Liver (tissue), 3 donors: Measurements from ENCODE around the gene CACNA1B.

Experiments
- RXRA ChIP-seq, 2 donors: IDR thresholded peaks; 2 replicates each; pipeline ENCODE4 v1.6.1; 2017 to 2018; ENCODE audit warnings: antibody characterized with exemption in 2 of 2, mild to moderate bottlenecking in 1 of 2
- TF ChIP-seq, protein P1 (sequence below): fragments of 150-350 bp; IDR thresholded peaks from 2 replicates; pipeline ENCODE4 v1.5.1; 2017; ENCODE audit warnings: improper control_type of control experiment, low read depth, low read length; ENCODE audit not compliant: missing input control
- TF ChIP-seq, protein P2 (sequence below): IDR thresholded peaks from 2 replicates; pipeline ENCODE4 v1.6.1; 2016; ENCODE audit warnings: antibody characterized with exemption, mild to moderate bottlenecking
- TF ChIP-seq, protein P3 (sequence below): IDR thresholded peaks from 2 replicates; pipeline ENCODE4 v1.6.1; 2016; ENCODE audit warnings: antibody characterized with exemption
- TF ChIP-seq, protein P4 (sequence below): IDR thresholded peaks from 2 replicates; pipeline ENCODE4 v1.6.1; 2016; ENCODE audit warnings: antibody characterized with exemption
- donor health status: healthy.
- donor health status: healthy.

DNA sequence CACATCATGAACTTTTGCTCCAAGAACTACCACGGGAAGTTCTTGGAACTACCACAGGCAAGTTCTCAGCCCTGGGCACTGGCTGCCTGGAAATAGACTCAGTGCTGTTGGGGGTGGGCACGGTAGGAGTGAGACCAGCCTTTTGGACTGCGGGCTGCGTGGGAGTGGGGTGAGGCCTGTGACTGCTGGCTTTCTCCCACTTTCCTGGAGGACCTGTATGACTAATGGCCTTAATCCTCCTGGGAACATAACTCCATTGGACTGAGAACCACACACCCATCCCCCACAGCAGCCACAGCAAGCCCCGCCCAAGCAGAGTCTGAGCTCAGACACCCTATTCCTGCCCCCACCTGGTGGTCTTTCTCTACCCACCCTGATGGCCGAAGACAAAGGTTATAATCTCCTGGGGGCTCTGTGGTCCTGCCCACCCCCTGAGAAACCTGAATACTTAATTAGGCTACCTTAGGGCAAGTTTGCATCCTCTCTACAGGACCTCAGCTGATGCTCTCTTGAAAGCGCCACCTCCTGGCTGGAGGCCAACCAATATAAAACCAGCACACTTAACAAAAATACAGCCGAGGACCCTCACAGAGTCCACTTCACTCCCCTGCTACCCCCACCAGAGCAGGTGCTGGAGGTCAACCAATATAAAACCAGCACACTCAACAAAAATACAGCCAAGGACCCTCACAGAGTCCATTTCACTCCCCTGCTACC, 112.6 kb downstream of the CACNA1B start:
- TF ChIP-seq, protein P1, sequence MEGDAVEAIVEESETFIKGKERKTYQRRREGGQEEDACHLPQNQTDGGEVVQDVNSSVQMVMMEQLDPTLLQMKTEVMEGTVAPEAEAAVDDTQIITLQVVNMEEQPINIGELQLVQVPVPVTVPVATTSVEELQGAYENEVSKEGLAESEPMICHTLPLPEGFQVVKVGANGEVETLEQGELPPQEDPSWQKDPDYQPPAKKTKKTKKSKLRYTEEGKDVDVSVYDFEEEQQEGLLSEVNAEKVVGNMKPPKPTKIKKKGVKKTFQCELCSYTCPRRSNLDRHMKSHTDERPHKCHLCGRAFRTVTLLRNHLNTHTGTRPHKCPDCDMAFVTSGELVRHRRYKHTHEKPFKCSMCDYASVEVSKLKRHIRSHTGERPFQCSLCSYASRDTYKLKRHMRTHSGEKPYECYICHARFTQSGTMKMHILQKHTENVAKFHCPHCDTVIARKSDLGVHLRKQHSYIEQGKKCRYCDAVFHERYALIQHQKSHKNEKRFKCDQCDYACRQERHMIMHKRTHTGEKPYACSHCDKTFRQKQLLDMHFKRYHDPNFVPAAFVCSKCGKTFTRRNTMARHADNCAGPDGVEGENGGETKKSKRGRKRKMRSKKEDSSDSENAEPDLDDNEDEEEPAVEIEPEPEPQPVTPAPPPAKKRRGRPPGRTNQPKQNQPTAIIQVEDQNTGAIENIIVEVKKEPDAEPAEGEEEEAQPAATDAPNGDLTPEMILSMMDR: no peak
- TF ChIP-seq RXRA (IDR thresholded peaks at IDR 0.05): no peak
- TF ChIP-seq, protein P2, sequence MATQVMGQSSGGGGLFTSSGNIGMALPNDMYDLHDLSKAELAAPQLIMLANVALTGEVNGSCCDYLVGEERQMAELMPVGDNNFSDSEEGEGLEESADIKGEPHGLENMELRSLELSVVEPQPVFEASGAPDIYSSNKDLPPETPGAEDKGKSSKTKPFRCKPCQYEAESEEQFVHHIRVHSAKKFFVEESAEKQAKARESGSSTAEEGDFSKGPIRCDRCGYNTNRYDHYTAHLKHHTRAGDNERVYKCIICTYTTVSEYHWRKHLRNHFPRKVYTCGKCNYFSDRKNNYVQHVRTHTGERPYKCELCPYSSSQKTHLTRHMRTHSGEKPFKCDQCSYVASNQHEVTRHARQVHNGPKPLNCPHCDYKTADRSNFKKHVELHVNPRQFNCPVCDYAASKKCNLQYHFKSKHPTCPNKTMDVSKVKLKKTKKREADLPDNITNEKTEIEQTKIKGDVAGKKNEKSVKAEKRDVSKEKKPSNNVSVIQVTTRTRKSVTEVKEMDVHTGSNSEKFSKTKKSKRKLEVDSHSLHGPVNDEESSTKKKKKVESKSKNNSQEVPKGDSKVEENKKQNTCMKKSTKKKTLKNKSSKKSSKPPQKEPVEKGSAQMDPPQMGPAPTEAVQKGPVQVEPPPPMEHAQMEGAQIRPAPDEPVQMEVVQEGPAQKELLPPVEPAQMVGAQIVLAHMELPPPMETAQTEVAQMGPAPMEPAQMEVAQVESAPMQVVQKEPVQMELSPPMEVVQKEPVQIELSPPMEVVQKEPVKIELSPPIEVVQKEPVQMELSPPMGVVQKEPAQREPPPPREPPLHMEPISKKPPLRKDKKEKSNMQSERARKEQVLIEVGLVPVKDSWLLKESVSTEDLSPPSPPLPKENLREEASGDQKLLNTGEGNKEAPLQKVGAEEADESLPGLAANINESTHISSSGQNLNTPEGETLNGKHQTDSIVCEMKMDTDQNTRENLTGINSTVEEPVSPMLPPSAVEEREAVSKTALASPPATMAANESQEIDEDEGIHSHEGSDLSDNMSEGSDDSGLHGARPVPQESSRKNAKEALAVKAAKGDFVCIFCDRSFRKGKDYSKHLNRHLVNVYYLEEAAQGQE: no peak
- TF ChIP-seq, protein P3, sequence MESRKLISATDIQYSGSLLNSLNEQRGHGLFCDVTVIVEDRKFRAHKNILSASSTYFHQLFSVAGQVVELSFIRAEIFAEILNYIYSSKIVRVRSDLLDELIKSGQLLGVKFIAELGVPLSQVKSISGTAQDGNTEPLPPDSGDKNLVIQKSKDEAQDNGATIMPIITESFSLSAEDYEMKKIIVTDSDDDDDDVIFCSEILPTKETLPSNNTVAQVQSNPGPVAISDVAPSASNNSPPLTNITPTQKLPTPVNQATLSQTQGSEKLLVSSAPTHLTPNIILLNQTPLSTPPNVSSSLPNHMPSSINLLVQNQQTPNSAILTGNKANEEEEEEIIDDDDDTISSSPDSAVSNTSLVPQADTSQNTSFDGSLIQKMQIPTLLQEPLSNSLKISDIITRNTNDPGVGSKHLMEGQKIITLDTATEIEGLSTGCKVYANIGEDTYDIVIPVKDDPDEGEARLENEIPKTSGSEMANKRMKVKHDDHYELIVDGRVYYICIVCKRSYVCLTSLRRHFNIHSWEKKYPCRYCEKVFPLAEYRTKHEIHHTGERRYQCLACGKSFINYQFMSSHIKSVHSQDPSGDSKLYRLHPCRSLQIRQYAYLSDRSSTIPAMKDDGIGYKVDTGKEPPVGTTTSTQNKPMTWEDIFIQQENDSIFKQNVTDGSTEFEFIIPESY: no peak
- TF ChIP-seq, protein P4, sequence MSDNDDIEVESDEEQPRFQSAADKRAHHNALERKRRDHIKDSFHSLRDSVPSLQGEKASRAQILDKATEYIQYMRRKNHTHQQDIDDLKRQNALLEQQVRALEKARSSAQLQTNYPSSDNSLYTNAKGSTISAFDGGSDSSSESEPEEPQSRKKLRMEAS: no peak
